ENCODE data around the gene EXOC6. TPM values are rescaled to one million over a fixed set of nuclear protein-coding genes. Genes with fewer than 3 reads are reported as not detected.

Gene EXOC6
- total and polyA plus RNA-seq, 10 of the 15 experiments (the other 5 are each of a cell fraction or from before 2014, with no cell fraction given): 7.6 to 53.8 (median 13.3) TPM

GRCh38 chr10:92834986-92835385, 13.3 kb upstream of the EXOC6 start:
- no peaks in the 10 kb centered on the region for H3K4me1 ChIP-seq (ENCODE audit: control insufficient read depth, insufficient read depth, low read length)
- no peak overlapping the region for H3K4me3 ChIP-seq
- H3K4me2 ChIP-seq (ENCODE audit: control insufficient read depth, insufficient read depth): no peak overlapping the region
- ChIA-PET SMC1A (ENCODE audit: uncharacterized antibody, unreplicated experiment) (interaction anchor here (1.0 to 2.7 kb wide), 4 partner anchors 8 to 91 kb away, joined by 3 to 7 read pairs (median 3); no protein-coding TSS in a partner anchor), POLR2A (no interaction called here), RAD21 (ENCODE audit: unreplicated experiment) (no interaction called here), CTCF (interaction anchor here (0.6 to 4.6 kb wide), 7 partner anchors 8 to 667 kb away, joined by 3 to 39 read pairs (median 4); no protein-coding TSS in a partner anchor)
- H3K27ac ChIP-seq (ENCODE audit: control insufficient read depth, insufficient read depth): no peak overlapping the region
- H3K9me3 ChIP-seq (replicated peaks; ENCODE audit: control insufficient read depth, insufficient read depth, low read length): no peaks in the 10 kb centered on the region
- no peak overlapping the region for H3K9ac ChIP-seq (ENCODE audit: control insufficient read depth, insufficient read depth, low read length)
- intact Hi-C loops (cut with micrococcal nuclease; ENCODE audit: unreplicated experiment) (no loop called here), in situ Hi-C loops (cut with MboI) (no loop called here)
- no peaks in the 10 kb centered on the region for H3K36me3 ChIP-seq (ENCODE audit: control insufficient read depth in 2 of 2, insufficient read depth in 2 of 2, low read length in 1 of 2)
- H4K20me1 ChIP-seq (ENCODE audit: control insufficient read depth, insufficient read depth): no peaks in the 10 kb centered on the region
- BruUV-seq (replicated peaks): no TSS peak
- H2AFZ ChIP-seq (ENCODE audit: control insufficient read depth, low read depth, low read length): no peak overlapping the region
- ATAC-seq (no peak), FAIRE-seq (no peak), DNase-seq (ENCODE audit: low read depth, low spot score) (no peak)
- H3K27me3 ChIP-seq (replicated peaks in 1 of 2; ENCODE audit: control insufficient read depth in 2 of 2, insufficient read depth in 2 of 2, low read length in 1 of 2): no peaks in the 10 kb centered on the region
- no peaks in the 10 kb centered on the region for H3K79me2 ChIP-seq (ENCODE audit: control insufficient read depth, insufficient read depth, low read length)
- TF ChIP-seq BMI1 (IDR thresholded peaks at IDR 0.05; ENCODE audit: borderline replicate concordance): no peak
- no peak for TF ChIP-seq SUZ12 (IDR thresholded peaks at IDR 0.05; ENCODE audit: unreplicated experiment)
- TF ChIP-seq KDM1A (IDR thresholded peaks at IDR 0.05; ENCODE audit: borderline replicate concordance): no peak
- no peak for TF ChIP-seq ZNF24 (IDR thresholded peaks at IDR 0.05)
- no peak for TF ChIP-seq STAT3 (IDR thresholded peaks at IDR 0.05; ENCODE audit: low read depth, low read length)
- no peak for TF ChIP-seq YBX1 (IDR thresholded peaks at IDR 0.05)
- no peak for TF ChIP-seq TCF12 (IDR thresholded peaks at IDR 0.05; ENCODE audit: low read depth, low read length)
- TF ChIP-seq ATF2 (IDR thresholded peaks at IDR 0.05; ENCODE audit: low read length): no peak
- no peak for TF ChIP-seq MLLT1 (IDR thresholded peaks at IDR 0.05)
- no peak for TF ChIP-seq CREB1 (IDR thresholded peaks at IDR 0.05; ENCODE audit: low read depth)
- TF ChIP-seq E4F1 (IDR thresholded peaks at IDR 0.05; ENCODE audit: borderline replicate concordance, partially characterized antibody): no peak
- TF ChIP-seq RBBP5 (conservative IDR thresholded peaks at IDR 0.05): no peak
- TF ChIP-seq PBX3 (IDR thresholded peaks at IDR 0.05; ENCODE audit: insufficient replicate concordance, low read depth, low read length): no peak
- TF ChIP-seq RUNX3 (IDR thresholded peaks at IDR 0.05; ENCODE audit: low read length): no peak
